ENCODE measurements around the gene RHBDD3.

DNA sequence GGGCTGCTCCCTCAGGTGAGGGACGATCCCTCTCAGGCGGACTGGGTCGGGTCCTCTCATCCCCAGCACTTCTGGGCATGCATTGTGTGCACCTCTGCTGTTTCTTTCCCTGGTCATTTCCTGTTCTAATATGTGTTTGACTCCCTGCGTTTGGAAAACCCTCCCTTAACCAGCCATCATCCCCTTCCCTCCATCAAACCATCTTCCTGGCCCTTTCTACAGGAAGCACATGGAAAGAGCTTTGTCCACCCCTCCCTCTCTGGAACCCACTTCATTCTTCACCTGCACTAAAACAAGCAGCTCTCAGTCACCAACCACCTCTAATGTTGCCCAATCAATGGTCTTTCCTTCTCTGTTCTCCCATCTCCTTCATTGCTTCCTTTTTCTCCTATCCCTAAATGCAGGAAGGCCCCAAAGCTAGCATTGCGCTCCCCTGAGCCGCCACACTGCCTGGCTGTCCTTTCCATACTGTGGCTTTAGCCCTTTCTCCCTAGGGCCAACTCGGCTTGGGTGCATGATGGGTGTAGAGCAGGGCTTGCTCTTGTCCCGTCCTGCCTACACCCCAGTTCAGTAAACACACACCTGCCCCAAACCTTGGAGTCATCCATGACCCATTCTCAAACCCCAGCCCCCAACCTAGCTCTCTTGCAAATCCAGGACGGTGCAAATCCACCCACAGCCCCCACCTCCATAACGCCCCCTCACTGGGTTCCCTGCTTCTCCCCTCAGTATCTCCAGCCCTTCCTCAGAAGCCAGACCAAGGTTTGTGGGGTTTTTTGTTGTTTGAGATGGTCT, 33.2 kb upstream of the RHBDD3 start:
- no peak for TF ChIP-seq EZH2 (IDR thresholded peaks at IDR 0.05; ENCODE audit: insufficient read depth, poor library complexity, severe bottlenecking)
- TF ChIP-seq EZH2phosphoT487 (IDR thresholded peaks at IDR 0.05; ENCODE audit: insufficient read depth, low read depth) = no peak

All from GM23248 (cell line).